HPDE6-E6E7 (cell line): ENCODE results near the gene EXOC6B.

Experiments used
- DNase-seq: peaks from one replicate; pipeline ENCODE4 v3.0.0; 2011; ENCODE audit warnings: missing footprints; ENCODE audit errors: extremely low spot score

The EXOC6B gene

DNA sequence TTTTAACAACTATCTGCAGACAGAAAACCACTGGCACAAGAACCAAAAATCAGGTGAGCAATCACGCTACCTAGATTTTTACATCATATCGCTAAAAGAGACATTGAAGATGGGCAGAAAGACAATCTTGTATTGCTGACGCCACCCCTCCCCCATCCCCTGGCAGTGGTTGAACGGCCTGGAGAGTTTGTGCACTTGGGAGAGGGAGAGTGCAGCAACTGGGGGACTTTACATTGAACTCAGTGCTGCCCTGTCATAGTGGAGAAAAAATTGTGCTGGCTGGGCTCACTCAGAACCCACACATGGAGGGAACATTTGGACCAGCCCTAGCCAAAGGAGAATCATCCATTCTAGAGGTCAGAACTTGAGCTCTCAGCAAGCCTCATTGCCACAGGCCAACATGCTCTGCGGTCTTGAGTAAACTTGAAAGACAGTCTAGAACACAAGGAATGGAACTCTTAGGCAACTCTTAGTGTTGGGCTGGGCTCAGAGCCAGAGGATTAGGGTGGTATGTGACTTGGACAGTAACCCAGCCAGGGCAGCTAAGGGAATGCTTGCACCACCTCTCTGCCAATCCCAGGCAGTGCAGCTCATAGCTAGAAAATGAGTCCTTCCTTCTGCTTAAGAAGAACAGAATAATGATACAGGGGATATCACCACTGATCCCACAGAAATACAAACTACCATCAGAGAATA lies 458.2 kb downstream of the EXOC6B start:
- peak; percentile 81 for DNase-seq

DNA sequence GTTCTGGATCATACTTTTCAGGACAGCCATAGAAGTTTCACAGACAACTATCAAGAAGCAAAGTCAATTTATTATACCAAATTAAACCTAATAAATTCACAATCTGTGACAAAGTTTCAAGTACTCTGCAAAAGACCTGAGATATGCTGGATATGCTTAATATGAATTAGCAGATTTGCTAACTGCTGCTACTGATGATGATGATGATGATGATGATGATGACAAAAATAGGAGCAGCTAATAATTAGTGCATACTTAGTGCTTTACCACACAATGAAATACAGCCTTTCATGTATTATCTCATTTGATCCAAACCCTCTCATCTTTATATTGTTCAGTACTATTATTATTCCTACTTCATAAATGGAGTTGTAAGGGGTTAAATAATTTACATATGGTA lies 462.4 kb downstream of the EXOC6B start:
- no peak for DNase-seq

DNA sequence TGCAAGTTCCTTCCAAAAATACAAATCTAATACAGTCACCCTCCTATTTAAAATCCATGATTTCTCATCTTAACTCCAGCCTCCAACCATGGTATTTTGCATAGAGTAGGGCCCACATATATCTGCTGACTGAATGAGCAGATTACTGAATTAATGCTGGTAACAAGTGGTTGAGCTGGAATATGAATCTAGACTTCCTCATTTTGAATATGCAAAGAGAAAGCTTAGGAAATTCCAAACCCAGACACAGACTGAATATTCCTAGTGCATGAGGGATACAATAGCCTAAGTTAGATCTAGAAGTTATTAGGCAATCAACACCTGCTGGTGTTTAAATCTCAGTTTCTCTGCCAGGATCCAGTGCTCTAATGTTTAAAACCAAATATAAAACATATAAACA lies 463.1 kb downstream of the EXOC6B start:
- no peak for DNase-seq

DNA sequence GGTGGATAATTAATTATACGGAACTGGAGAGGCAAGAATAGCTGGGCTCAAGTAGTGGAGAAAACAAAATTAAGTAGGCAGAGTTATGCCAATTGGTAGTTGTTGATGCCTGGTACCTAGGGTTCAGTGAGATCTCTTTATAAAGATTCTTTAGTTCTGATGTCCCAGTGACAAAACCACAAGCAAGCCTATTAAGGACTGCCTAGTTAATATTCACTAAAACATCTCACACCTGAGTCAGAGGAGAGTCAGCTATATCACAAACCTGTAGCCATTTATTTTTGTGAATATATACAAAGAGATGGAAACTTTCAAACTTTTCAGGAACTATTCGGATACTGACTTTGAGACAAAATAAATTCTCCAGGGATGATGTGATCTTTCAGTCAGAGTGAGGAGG lies 464.3 kb downstream of the EXOC6B start:
- DNase-seq, result no peak

DNA sequence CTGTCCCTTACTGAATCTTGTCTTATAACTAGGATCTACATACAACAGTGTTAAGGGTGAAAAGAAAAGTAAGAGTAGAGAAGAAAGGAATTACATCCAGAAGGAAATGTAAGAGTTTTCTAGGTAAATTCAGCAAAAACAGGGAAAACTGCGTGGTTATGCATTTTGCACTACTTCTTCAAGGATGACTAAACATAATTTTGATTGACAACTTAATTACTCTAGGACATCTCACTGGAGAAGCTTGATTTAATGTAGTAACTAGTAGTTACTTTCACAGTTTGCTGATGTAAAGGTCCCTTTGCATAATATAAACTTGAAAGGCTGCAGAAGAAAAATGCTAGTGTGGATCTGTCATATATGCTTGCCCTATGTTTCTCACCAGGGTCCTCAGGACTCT lies 464.8 kb downstream of the EXOC6B start:
- no peak for DNase-seq

DNA sequence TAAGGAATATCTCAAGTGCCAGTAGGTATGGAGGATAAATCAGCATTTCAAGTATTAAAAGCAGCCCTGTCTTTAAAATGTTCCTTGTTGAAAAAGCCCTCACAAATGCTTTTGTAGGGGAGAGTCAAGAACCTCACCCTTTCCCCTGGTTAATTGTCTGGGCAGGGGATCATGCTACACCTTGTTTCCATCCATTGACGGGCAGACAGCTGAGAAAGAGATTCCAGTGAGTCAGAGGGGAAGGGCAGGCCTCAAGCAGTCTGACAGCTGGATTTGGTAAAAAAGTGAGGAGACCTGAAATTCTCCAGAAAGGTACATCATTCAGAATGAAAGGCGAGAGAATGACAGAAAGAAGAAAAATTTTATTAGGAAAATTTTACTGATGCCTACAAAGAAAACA lies 475.0 kb downstream of the EXOC6B start:
- peak; percentile 69 for DNase-seq

DNA sequence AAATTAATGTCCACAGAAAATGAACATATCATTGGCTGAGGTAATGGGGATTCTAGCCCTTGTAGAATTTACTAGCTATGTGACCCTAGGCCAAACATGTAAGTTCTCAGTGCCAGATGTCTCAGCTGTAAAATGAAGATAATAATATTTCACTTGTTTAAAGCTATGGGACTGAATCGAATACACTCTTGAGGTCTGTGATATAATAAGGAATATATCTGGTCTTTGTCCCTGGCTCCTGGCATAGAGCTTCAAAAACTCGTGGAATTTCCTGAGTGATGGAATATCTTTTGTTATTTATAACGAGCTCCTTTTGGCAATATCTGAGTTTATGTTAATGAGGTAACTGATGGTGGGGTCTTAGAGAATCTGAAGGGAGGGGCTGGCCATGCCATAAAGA lies 476.8 kb downstream of the EXOC6B start:
- DNase-seq, result no peak

DNA sequence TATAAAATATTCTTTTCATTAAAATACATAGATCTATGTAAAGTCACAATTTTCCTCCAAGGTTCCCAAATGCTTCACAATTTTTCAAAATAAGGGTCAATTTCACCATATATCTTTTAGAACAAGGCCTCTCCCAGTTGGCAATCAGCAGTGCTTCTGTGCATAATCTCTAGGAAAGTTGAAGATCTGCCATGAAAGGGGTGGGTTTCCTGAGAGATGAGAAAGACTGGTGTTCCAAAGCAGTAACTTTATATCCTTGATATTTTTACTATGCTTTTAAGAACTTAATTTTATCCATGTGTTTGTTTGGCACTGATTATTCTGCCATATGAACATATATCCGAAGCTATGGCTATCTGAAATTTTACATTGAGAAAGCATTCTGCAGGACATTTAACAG lies 478.8 kb downstream of the EXOC6B start:
- no peak for DNase-seq

DNA sequence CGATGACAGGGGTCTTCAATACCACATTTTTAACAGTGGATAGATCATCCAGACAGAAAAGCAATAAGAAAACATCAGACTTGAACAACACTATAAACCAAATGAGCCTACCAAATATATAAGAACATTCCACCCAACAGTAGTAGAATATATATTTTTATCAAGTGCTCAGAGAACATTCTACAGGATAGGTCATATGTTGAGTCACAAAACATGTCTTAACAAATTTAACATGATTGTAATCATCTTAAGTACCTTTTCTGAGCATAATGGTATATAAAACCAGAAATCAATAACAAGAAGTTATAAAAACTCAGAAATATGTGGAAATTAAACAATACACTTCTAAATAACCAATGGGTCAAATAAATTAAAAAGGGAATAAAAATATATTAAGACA lies 484.2 kb downstream of the EXOC6B start:
- DNase-seq, result no peak

DNA sequence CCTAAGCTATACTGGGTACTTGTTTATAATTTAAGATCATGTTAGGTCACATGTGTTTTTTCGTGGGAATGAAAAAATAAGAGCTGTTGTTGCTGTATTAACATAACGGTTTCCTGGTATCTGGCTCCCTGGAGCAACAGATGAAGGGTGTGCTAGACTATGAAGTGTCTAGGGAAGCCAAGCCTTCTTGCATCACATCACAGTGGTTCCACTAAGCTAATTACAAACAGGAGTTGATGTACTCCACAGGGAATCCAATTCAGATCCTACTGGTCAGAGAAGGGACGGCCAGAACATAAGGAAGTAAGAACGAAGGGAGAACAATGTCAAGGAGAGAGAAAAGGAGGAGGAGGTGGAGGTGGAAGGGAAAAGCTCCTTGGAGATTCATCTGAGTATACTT lies 485.2 kb downstream of the EXOC6B start:
- no peak for DNase-seq

DNA sequence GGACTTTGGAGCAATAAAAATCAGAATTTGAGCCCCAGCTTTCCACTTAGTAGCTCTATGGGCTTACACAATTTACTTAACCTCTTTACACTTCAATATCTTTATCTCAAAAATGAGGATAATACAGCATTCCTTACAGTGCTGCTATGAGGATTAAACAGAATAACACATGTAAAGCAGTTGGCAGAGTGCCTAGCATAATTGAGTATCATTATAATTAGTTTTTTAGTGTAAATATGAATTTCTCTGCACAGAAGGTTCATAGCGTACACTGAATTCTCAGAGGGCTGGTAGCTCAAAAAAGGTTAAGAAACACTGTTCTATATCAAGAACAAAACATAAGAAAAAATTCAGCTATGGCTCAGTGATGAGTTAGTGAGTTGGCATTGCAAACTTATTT lies 487.8 kb downstream of the EXOC6B start:
- DNase-seq, result no peak

DNA sequence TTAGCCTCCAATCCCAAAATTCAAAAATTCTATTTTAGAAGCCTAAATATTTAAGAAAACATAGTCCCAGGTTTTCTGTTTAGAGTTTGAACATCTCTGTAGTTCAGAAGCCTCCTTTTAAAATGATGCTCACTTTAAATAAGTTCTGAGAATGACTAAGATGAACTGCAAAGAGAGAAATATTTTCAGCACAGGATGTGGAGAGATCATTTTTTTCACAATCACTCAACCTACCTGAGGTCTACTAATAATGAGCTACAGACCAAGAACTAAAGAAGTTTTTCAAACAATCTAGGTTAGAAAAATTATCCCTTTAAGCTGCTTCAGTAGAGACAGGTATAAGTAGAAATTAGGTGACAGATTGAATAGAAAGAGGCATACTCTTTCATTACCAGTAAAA lies 493.1 kb downstream of the EXOC6B start:
- no peak for DNase-seq

DNA sequence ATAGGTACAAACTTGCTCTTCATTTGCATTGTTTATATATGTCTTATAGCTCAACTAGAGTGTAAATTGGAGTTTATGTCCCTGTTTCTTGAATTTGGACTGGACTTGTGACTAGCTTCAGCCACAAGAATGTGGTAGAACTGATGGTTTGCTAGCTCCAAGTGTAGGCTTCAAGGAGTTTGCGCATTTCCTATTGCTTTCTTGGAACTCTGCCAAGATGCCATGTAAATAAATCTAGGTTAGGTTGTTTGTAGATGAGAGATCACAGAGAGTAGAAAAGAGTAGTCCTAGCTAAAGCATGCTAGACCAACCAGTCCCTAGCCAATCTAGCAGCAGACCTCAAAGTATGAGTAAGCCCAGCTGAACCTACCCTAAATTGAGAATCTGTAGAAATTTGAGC lies 495.2 kb downstream of the EXOC6B start:
- DNase-seq, result no peak

DNA sequence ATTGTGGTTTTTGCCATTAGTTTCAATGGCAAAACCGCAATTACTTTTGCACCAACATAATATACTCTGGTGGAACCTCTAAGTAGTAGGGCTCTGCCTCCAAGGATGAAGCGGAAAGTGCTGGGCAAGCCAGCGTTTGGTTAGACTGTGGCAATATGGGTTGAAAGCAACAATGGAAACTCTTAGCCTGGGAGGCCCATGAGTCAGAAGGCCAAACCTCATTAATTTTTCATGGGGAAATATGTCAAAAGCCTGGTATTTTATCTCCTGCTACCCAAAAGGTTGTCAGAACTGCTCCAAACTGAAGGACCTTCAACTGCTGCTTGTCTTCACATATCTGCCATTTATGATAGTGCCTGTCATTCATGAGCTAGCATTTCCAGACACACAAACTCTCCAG lies 499.1 kb downstream of the EXOC6B start:
- DNase-seq, result no peak

DNA sequence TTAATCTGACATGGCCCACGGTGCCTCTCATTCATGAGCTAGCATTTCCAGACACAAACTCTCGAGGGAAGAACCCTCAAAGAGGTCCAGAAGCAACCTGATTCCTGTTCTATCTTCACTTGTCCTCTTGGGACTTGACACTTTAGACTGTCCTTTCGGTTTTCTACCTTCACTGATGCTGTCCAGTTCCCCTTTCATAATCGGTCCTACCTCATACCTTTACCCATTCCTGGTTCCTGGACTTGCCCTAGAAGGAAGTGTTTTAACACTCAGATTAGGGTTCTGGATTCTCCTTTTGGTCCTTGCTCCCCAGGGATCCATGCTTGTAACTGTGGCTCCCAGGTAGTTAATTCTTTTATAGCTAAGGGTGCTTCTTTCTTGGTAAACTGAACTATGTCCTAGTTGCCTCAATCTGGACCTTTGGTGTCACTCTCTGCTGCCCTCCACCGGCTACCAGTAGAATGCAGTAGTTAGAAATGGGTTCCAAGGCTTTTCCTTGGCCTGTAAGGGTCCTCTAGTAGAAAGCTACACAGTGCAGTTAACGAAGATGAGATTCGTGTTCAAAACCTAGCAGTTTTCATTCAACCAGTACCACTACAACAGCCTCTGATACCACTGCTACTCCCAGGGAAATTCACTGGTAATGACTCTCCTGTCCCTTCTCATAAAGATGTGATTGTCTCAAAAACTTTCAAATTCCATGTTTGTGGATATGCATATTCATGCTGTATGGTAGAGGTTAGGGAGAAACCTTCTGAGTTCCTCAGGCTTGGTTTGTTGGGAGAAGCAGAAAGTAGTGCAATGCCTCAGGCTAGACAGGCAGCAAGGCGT lies 500.0 kb downstream of the EXOC6B start:
- DNase-seq, result peak; percentile 16

DNA sequence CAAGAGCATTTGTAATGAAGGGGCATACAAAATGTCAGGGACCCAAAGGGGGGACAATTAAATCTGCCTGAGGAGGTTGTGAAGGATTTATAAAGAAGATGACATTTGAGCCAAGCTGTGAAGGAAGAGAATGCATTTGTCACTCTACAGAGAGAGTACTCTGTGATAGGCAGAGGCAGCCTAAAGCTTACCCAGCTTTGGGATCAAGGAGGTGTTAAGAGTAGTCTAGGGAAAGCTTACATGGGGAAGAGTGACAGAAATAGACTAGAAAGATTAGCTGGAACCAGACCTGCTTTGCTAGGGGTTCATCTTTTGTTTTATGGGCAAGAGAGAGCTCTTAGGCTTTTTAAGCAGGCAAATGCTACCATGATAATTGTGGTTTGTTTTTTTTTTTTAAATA lies 509.1 kb downstream of the EXOC6B start:
- DNase-seq, result no peak

DNA sequence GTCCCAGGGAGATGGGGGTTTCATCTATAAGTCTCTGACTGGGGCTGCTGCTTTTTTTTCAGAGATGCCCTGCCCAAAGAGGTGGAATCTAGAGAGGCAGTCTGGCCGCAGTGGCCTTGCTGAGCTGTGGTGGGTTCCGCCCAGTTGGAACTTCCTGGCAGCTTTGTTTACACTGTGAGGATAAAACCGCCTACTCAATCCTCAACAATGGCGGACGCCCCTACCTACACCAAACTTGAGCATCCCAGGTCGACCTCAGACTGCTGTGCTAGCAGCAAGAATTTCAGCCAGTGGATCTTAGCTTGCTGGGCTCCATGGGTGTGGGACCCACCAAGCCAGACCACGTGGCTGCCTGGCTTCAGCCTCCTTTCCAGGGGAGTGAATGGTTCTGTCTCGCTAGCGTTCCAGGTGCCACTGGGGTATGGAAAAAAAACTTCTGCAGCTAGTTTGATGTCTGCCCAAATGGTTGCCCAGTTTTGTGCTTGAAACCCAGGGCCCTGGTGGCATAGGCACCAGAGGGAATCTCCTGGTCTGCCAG lies 525.6 kb downstream of the EXOC6B start:
- no peak for DNase-seq

DNA sequence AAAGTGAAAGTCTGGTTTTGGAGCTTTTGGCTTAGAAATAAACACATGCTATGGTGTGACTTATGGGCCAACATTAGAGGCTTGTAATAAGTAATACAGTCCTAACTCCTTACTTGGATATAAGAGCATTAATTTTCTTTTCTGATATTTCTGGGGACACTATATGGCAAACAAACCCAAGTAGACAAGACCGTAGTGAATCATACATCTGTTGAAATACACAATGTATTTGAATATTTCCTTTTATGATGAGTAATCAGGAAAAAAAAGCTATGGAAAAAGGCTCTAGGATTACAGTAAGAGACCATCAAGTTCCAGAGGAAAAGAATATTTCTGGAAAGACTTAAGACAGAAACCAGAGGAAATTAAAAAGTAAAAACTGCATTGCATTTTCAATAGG lies 532.2 kb downstream of the EXOC6B start:
- no peak for DNase-seq

DNA sequence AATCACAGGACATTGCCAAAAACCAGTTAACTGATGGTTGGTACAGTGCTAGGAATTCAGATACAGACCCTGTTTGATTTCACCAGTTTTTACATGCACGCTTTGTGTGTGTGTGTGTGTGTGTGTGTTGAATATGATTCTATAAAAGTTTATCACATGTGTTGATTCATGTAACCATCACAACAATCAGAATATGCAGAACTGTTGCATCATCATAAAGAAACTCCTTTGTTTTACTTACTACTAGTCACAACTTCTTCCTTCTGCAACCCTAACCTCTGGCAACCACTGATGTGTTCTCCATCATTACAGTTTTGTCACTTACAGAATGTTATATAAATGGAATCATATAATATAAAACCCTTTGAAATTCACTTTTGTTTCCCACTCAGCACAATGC lies 533.4 kb downstream of the EXOC6B start:
- DNase-seq, result no peak

DNA sequence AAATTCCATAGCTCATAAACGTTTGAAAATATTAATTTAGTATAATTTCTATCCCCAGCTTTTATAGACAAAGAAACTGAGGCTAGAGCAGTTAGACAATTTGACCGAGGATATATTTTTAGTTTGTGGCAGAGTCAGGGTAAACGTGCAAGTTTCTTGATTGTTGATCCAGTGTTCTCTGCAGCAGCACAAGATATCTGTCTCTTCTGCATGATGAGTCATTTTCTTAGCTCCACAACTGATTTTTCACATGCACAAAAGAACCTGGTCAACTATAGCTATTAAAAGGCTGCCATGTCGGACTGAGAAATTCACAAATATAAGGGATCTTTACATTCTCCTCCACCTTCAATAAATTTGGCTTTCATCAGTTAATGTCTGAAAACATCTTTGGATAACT lies 534.8 kb downstream of the EXOC6B start:
- DNase-seq, result no peak

DNA sequence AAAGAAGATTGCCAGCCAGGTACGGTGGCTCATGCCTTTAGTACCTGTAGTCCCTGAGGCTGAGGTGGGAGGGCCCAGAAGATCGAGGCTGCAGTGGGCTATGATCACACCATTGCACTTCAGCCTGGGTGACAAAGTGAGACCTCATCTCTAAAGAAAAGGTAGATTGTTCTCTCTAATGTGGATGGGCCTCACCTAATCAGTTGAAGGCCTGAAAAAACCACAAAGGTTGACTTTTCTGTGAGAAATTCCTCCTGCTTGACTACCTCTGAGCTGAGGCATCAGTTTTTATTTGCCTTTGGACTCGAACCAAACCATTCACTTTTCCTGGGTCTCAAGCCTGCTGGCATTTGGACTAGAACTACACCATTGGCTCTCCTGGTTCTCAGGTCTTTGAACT lies 536.1 kb downstream of the EXOC6B start:
- no peak for DNase-seq

DNA sequence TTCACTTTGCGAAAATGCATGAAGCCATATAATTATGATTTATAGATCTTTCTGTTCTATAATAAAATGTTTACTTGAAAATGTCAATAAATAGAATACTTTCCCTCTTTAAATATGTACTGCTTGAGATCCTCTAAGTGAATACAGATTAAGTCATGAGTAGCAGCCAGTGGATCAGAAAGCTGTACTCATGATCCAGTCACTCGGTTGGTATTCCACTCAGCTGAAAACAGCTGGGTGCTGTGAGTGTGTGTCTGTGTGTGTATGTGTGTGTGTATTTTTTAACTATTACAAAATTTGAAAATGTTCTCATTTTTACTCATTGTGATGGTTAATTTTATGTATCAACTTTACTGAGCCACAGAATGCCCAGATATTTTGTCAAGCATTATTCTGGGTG lies 536.5 kb downstream of the EXOC6B start:
- DNase-seq, result no peak

DNA sequence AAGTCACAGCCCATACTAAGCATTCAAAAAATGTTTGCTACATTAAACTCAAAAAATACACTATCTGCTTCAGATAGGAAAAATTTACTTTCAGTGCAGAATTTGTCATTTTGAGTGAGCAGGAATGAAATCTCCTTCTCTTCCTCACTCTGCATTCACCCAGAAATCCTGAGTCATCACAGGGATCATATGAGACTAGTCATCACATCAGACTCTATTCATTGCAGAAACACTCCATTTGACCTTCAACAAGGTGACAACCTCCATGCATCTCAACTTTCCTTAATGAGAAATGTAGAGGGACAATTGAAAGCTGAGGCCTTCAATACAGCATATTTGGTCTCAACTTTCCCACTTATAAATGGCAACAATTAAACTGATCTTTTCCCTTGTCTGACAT lies 547.8 kb downstream of the EXOC6B start:
- no peak for DNase-seq
